Measurements from ENCODE around the gene SEZ6L2.
A peak's percentile ranks its signal among the peaks of the same experiment; 100 is the strongest.
"Not testable (repeated sequence)": the region's sequence is repeated elsewhere in the genome, so short reads cannot be mapped to it uniquely, and the experiment has no call there.

Gene SEZ6L2

DNA sequence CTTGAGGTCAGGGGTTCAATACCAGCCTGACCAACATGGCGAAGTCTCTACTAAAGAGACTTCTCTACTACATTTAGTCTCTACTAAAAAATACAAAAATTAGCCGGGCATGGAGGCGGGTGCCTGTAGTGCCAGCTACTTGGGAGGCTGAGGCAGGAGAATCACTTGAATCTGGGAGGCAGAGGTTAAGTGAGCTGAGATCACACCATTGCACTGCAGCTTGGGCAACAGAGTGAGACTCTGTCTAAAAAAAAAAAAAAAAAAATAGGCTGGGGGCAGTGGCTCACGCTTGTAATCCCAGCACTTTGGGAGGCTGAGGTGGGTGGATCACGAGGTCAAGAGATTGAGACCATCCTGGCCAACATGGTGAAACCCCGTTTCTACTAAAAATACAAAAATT is 10.5 kb upstream of the SEZ6L2 start:
- not testable (repeated sequence) for DNase-seq (ENCODE audit: low spot score)

DNA sequence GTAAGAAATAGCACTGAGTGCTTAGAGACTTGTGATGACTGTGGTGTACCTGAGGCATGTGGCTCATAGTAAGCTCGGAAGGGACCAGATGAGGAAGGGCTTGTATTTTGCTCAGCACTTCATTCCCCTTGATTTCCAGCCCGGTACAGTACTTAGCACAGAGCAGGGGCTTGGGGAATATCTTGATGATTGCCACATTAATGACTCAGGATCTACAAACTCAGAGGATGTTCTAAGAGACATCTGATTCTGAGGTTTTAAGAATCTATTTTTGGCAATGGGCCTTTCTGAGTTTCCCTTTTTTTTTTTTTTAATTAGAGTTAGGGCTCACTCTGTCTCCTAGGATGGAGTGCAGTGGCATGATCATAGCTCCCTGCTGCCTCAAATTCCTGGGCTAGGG is 10.0 kb upstream of the SEZ6L2 start:
- DNase-seq (ENCODE audit: low spot score), result no peak

DNA sequence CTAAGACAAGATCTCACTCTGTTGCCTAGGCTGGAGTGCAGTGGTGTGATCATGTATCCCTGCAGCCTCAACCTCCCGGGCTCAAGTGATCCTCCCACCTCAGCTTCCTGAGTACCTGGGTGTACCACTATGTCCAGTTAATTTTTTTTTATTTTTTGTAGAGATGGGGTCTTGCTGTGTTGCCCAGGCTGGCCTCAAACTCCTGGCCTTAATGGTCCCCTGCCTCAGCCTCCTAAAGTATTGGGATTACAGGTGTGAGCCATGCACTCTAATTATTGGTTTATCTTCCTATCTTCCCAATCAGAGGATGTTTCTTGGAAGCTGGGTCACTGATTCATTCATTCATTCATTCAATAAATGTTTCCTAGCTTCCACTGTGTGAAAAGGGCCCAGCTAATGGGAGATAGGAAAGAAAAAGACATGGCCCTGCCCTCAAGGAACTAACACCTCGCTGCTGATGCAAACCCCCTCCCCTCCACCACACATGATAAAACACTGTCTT is 9.4 kb upstream of the SEZ6L2 start:
- DNase-seq (ENCODE audit: low spot score), result no peak

DNA sequence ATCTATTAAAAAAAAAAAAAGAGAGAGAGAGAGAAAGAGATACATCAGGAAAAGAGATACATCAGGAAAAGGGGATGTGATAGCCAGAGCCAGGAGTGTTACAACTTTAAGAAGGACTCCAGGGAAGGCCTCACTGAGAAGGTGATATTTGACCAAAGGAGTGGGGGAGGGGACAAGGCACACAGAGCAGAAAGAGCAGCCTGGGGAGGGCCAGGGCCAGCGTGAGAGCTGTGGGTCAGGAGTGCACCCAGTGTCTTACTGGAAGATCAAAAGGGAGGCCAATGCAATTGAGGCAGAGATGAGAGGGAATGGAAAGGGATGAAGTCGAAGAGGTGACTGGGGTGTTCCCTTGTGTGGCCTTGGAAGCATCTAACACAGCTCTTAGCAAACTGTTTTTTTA is 8.6 kb upstream of the SEZ6L2 start:
- no peak for DNase-seq (ENCODE audit: low spot score)

DNA sequence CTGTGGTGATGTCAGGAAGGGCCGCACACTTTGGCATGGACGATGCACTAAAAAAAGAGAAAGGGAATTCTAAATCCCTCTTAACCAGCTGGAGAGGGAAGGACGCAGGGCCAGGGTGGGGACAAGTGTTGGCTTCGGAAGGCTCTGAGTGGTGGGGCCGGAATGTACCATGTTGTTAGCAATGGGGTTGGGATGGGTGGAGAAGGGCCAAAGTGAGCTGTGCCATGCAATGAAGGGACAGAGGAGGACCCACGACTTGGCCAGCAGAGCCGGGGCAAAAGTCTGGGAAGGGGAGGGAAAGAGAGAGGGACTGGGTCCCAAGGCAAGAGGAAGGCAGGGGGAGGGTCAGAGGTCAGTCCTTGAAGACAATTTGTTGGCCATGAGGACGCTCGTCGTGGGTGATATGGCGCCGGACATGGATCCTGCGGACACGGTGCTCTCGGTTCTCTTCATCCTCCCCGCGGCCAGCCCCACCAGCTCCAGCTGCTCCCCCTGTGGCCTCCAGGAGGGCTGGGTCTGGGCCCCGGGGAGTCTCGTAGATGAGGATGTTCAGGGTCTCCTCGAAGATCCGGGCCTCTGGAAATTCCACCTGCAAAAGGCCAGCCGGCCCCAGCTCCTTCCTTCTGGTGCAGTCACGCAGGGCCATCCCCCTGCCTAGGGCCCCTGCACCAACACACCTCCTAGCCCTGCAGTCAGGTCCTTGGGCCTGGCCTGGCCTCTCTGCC is 7.3 kb upstream of the SEZ6L2 start:
- no peak for DNase-seq (ENCODE audit: low spot score)

DNA sequence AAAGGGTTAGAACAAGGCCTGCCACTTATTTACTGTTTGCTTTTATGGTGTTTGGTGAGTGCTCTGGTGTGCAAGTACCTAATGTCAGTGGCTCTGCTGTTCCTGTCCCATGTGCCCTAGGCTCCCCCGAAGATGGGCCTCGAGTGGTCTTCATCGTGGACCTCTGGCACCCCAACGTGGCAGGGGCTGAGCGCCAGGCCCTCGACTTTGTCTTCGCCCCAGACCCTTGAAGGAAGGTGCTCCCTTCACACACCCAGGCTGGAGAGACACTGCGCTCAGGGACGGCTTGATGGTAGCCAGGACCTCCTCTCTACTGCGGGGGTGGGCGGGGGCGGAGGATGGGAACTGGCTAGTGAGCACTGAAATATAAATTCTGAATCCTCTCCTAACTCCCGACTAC is 6.3 kb upstream of the SEZ6L2 start:
- DNase-seq (ENCODE audit: low spot score), result no peak

DNA sequence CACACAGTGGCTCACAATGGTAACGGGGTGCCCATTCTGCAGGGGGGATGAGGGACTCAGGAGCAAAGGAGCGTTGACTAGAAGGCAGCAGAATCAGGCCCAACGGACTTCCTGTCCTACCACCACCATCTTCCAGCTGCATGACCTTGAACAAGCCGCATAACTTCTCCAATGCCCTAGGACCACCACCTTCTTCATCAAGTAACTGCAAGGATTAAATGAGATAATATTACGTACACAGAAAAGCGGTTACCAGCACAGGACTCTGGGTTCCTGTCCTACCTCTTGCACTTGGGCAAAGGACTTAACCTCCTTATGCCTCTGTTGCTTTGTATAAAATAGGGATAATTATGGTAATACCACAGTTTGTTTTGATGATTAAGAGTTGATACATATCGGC is 5.6 kb upstream of the SEZ6L2 start:
- DNase-seq (ENCODE audit: low spot score), result no peak

DNA sequence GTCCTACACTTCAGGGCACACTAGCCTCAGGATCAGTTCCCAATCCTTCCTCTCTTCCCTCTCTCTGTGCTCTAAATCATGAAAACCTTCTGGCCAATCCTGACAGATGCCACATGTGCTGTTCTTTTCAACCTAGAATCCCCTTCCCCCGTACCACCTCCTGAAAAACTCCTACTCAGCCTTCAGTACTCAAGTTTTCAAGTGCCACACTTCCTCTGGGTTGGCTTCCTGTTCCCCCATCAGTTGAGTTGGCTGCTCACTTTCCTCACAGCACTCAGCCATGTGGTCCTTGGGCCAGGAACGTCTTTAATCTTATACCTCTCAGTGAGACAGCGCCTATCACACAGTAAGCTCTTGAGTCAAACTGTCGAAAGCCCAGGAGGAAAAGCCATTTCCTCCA is 4.2 kb upstream of the SEZ6L2 start:
- DNase-seq (ENCODE audit: low spot score), result no peak

DNA sequence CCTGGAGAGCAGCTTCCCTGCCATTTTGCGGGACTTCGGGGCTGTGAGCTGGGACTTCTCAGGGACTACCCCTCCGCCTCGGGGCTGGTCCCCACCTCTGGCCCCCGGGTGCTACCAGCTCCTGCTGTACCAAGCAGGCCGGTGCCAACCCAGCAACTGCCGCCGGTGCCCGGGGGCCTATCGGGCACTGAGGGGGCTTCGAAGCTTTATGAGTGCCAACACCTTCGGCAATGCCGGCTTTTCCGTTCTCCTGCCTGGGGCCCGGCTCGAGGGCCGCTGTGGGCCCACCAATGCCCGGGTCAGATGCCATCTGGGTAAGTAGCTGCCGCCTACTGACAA is 2.2 kb upstream of the SEZ6L2 start:
- no peak for DNase-seq (ENCODE audit: low spot score)

DNA sequence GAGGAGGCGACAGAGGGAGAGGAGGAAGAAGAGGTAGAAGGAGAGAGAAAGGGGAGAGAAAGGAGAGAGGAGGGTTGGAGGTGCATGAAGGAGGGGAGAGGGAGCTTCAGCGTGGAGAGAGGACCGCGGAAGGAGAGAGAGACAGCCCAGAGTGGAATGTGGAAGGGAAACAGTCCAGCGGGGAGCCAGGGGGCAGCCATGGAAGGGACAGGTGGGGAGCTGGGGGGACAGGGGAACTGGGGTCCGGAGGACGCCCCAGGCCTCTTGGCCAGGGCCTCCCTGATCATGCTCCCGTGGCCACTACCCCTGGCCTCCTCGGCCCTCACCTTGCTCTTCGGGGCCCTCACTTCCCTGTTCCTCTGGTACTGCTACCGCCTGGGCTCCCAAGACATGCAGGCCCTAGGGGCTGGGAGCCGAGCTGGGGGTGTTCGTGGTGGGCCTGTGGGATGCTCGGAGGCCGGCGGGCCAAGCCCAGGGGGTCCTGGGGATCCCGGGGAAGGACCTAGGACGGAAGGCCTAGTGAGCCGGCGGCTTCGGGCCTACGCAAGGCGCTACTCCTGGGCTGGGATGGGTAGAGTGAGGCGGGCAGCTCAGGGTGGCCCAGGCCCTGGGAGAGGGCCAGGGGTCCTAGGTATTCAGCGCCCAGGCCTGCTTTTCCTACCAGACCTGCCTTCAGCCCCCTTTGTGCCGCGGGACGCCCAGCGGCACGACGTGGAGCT is 1.7 kb upstream of the SEZ6L2 start:
- DNase-seq (ENCODE audit: low spot score), result no peak

DNA sequence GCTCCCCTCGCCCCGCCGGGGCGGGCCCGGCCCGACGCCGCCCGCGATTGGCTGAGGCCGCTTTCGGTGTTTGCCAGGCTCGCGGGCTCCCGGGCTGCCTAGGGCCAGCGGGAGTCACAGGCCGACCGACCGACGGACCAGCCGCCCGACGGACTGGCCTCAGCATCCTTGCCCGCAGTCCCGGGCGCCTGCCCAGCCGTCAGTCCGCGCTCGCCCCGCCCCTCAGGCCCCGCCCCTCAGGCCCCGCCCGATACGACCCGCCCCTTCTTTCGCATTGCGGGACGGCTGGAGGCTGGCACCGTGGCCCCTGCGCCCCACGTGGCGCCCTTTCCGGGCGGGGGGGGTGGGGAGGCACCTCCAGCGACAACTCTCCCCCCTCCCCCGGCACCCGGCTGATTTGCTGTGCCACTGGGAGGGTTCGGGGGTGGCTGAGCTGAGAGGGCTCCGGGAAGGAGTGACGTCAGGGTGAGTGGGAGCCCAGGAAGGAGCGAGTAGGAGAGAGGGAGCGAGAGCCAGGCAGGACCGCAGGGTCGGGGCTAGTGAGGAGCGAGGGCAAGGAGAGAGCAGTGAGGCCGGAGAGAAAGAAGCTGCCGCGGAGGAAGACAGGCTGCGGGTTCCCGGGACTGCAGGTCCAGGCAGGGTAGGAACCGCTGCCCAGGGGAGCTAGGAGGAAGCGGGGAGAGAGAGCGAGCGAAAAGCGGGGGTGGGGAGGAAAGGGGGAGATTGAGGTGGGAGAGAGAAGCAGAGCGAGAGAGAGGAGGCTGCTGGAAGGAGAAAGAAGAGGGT is 945 bp upstream of the SEZ6L2 start, which contains the start of gene ASPHD1:
ASPHD1 (plus strand) TSS at position 387 of the 786 bp plus-strand sequence. CDS start 484 bp downstream, outside the sequence.
- DNase-seq (ENCODE audit: low spot score), result peak; percentile 63

DNA sequence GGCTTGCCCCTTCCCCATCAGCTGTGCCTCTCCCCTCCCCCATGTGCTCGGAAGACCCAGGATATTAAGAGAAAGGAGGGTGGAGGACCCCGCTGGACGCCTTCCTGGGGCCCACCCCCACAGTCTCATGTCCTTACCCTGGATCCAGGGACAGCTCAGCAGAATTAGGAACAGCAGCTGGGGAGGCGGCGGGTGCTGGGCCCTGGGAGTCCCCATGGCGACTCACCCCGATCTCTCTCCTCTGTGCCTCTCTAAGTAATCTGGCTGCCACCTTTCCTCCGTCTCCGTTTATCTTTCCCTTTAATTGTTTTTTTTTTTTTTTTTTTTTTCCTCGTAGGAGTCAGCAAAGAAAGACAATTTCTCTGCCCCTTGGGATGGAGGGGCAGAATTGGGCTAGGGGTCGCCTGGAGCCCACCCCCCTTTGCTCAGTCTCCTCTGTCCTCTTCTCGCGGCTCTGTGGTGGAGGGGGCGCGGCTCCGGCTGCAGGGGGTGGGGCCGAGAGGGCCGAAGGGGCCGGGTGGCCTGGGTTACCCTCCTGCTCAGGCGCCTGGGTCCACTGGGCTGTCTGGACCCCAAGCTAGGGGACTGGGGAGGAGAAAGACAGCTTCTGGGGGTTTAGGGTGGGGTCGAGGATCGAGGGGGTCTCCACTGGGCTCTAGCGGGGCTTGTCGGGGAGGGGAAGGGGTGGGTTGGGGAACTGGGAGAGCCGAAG is 390 bp downstream of the SEZ6L2 start:
- no peak for DNase-seq (ENCODE audit: low spot score)

DNA sequence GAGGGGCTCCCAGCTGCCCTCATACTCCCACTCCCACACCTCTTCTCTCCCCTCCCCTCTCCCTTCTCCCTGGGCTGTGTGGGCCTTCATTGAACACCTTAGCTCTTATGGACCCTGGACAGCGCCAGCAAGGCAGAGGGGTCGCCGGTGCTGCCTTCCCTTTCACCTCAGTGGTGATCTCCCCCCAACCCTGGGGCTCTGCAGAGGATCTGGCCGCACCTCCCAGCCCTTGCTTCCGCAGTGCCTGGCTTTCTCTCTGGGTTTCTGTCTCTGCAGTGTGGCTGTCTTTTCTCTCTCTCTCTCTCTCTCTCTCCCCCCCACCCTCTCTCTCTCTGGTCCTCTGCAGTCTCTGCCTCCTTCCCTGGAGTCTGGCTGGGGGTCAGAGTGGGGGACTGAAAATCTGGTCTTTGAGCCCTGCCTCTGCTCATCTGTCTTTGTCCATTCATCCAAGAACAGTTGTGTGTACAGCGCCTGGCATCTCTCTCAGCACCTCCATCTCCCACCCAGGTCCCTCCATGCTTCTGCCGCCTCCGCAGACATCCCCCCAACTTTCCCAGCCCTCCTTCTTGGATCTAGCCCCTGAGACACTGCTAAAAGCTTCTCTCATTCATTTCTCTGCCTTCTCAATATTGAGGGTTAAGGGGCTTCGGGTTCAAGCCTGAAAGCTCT is 1.1 kb downstream of the SEZ6L2 start:
- DNase-seq (ENCODE audit: low spot score), result no peak

DNA sequence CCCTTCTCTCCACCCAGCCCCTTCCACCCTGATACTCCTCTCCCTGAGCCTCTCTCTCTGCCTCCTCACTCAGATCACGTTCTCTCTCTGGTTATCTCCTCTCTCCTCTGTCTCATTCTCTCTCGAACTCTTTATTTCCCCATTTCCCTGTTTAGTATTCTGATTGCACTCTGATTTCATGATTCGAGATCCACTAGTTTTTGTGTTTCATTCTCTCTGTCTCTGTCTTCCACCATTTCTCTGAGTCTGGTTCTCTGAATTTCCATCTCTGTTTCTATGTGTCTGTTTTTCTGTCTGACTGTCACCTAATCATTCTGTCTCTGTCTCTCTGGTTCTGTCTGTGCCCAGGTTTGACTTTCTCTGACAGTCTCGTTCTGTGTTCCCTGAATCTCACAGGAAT is 2.0 kb downstream of the SEZ6L2 start:
- DNase-seq (ENCODE audit: low spot score), result no peak

DNA sequence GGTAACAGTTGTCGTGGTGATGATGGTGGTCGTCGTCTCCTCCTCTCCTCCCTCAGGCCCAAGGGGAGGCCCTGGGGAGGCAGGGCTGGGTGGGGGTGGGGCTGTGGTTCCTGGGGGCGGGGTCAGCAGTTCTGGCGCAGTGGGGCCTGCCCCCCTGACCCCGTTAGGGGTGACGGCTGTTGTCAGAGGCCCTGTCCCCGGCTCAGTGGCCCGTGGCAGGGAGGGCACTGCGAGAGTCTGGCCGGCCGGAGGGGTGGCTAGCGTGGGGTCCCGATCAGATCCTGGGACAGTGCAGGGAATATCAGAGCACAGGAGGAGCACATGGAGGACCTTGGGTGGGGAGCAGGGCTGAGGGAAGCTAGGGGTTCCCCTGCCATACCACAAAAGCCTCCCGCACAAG is 2.5 kb downstream of the SEZ6L2 start:
- DNase-seq (ENCODE audit: low spot score), result no peak

DNA sequence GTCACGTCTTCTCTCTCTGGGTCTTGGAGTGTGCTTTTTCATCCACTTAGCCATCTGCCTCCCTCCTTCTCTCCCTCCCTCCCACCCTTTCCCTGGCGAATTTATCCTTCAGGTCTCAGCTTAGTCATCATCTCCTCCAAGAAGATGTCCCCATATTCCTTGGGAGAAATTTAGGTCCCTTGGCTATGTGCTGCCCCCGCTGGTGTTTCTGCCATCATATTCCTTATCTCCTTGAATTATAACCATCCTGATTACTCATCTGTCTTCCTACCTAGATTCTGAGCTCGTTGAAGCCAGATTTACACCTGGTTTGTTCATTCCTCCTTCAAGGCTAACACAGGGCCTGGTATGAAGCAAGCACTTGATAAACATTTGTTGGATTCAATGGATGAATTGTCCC is 5.0 kb downstream of the SEZ6L2 start:
- no peak for DNase-seq (ENCODE audit: low spot score)

DNA sequence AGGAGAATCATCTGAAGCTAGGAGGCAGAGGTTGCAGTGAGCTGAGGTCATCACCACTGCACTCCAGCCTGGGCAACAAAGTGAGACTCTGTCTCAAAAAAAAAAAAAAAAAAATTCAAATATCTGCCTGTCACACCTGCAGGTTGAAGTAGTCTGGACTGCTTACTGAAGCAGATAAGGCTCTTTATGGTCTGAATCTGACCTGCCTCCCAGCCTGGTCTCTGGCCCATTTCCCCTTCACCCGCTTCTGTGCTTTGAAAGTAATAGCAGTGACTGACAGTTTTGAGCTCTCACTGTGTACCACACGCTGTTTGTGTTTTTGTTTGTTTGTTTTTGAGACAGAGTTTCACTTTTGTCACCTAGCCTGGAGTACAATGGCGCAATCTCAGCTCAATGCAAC is 5.8 kb downstream of the SEZ6L2 start:
- no peak for DNase-seq (ENCODE audit: low spot score)

DNA sequence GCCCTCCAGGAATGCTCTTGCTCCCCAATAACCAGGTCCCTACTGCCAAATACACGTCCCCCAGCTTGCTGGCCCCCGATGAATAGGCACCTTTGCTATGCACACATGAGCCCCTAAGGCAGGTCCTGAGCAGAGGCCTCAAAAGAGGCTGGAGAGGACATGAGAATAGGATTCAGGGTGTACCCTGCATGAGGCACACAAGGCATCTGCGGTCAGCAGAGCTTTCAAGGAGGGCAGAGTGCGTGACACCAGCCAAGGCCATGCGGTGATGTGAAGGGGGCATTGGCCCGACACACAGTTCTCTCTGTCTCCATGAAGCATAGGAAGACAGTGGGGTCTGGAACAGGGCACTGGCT is 6.9 kb downstream of the SEZ6L2 start:
- no peak for DNase-seq (ENCODE audit: low spot score)

DNA sequence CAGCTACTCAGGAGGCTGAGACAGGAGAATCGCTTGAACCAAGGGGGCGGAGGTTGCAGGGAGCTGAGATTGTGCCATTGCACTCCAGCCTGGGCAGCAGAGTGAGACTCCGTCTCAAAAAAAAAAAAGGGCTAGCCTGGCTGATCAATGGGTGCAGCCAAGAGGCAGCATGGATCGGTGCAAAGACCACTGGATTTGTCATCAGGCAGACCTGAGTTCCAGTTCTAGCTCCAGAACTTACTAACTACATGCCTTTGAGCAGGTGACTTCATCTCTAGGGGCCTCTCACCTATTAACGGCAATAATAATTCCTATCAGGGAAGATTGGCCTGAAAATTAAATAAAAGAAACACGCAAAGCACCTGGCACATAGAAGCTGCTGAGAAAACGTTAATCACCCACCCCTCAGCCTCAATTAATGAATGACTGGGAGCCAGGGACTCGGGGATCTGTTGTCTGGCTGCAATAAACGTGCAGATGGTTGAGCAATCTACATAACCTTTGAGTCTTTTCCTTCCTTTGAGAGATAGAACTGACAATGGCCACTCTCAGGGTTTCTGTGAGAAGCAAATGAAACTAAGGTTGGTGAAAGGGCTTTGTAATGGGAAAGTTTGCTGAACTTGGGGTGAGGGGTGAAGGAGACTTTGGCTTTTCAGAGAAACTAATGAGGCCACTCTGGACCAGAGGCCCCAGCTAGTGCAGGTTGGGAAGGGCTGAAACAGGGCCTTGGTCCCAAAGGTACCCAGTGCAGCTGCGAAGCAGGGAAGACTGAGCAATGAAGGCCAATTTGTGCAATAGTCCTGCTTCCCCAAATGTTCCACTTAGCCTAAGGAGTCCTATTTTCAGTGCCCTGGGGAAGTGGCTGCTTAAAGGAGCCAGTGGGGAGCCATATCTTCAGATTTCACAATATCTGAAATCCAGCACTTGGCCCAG is 7.6 kb downstream of the SEZ6L2 start:
- DNase-seq (ENCODE audit: low spot score), result no peak

DNA sequence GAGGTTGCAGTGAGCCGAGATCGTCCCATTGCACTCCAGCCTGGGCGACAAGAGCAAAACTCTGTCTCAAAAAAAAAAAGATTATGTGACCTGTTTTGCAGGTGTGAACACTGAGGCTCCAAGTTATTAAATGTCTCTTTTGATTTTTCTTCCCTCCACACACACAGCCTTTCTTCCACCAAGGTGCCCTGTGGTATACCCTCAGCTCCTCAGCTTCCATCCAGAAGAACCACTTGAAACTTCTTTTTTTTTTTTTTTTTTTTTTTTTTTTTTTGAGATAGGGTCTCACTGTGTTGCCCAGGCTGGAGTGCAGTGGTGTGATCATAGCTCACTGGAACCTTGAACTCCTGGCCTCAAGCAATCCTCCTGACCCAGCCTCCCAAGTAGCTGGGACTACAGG is 10.0 kb downstream of the SEZ6L2 start:
- not testable (repeated sequence) for DNase-seq (ENCODE audit: low spot score)

DNA sequence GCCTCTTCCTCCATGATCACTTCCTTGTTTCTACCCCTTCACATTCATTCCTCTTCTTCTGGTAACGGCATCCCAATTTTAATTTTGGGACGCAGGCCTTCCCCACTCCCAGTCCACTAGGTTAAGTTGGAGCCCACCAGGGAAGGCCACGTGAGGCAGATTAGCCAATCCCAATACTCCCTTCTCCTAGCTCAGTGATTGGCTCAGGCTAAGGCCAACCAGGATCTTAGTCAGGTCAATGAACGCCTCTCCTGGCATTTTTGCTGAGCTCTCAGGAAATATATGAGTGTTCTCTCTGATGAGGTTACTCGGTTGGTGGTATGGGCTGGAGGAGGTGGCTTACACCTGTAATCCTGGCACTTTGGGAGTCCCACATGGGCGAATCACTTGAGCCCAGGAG is 15.4 kb downstream of the SEZ6L2 start:
- DNase-seq (ENCODE audit: low spot score), result no peak
